Measurements from ENCODE around the gene BUB1B. TPM values are rescaled to one million over a fixed set of nuclear protein-coding genes. Genes with fewer than 3 reads are reported as not detected.

The BUB1B gene
- total and polyA plus RNA-seq, 9 of the 15 experiments (the other 6 are each of a cell fraction or from before 2014, with no cell fraction given): 28.7 to 113 (median 82.2) TPM

DNA sequence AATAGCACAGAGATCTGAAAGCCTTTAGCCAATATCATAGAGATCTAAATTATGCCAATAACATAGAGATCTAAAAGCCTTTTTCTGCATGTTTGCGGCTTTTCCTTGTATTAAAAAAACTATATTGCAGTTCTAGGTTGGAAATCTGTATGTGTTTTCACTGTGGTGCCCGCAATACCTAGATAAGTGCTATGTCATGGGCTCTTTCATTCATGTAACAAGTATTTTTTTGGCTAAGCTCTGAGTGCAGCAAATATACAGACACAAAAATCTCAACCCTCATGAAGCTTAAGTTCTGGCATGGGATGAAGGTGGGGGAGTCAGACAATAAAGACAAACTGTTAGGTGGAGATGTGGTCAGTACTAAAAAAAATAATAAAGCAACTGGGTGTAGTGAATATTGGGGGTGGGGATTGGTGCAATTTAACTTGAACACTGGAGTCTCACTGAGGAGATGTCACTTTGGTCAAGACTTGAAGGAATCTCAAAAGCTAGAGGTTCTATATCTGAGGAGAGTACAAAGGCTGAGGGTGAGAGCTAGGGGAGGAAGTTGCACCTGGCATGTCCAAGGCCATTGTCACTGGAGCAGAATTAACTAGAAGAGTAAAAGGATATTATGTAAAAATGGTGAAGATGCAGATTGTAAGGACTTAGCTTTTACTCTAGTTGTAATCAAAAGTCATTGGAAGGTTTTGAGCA is 973 bp downstream of the BUB1B start:
- ChIA-PET CTCF (ENCODE audit: low intra/inter-chr PET ratio) (no interaction called here), POLR2A (interaction anchor here (0.6 to 2.3 kb wide), 14 partner anchors 9 to 136 kb away, joined by 3 to 20 read pairs (median 3); partner anchors contain the start of gene BMF)
- Histone ChIP-seq H4K20me1 (replicated peaks; ENCODE audit: control insufficient read depth, insufficient read depth, low read length) (peaks cover 7% of the 10 kb centered on the region; the same call in 1 of the 2 replicates), H3K27ac (ENCODE audit: extremely low read depth, low read depth, low read length) (peak overlapping the region; percentile 90), H3K9ac (ENCODE audit: insufficient read depth in 1 of 2, low read depth in 2 of 2, low read length in 2 of 2) (peak overlapping the region; percentile 91 to 99), H3K4me1 (replicated peaks in 1 of 2; ENCODE audit: control insufficient read depth in 2 of 2, insufficient read depth in 2 of 2, low read length in 2 of 2) (peaks cover 0 to 15% of the 10 kb centered on the region in 2 experiments; a peak in 3 of 5 replicates), H3K27me3 (ENCODE audit: control insufficient read depth in 2 of 2, insufficient read depth in 2 of 2, low read length in 2 of 2) (no peaks in the 10 kb centered on the region), H3K4me2 (ENCODE audit: insufficient read depth, low read length) (peak overlapping the region; percentile 93), H3K9me3 (replicated peaks; ENCODE audit: control insufficient read depth, insufficient read depth, low read depth, low read length) (no peaks in the 10 kb centered on the region), H3K36me3 (ENCODE audit: control insufficient read depth, insufficient read depth, low read length) (peaks cover 44% of the 10 kb centered on the region), H3K79me2 (ENCODE audit: control insufficient read depth, insufficient read depth, low read length) (peaks cover 56% of the 10 kb centered on the region), H2AFZ (ENCODE audit: low read depth, low read length) (peak overlapping the region; percentile 94), H3K4me3 (peak overlapping the region; percentile 68), H3K9me1 (ENCODE audit: control insufficient read depth, insufficient read depth, low read length) (no peaks in the 10 kb centered on the region)
- WGBS (ENCODE audit: insufficient coverage, low coverage, missing lambda C conversion rate): 0% methylated on average over 2 of the region's 2 CpGs
- ATAC-seq (peak; percentile 25), DNase-seq (ENCODE audit: extremely low read depth in 1 of 4, low spot score in 3 of 4) (peak; percentile 18 to 34 (median 28)), FAIRE-seq (peak; percentile 57)
- no TSS peak for BruUV-seq (replicated peaks)
- intact Hi-C loops (cut with micrococcal nuclease) (loop anchor here (2.0 to 5.0 kb wide), 2 partner anchors 53 to 110 kb away; partner anchors contain the start of gene BMF), in situ Hi-C loops (cut with MboI) (no loop called here)
- TF ChIP-seq MAFK (IDR thresholded peaks at IDR 0.05; ENCODE audit: low read length) (peak; percentile 16; the same call in 1 of the 2 replicates), MYBL2 (IDR thresholded peaks at IDR 0.05; ENCODE audit: low read depth) (no peak), MYBL2 (CRISPR knock-in tag; IDR thresholded peaks at IDR 0.05; ENCODE audit: borderline replicate concordance) (no peak), C11orf30 (IDR thresholded peaks at IDR 0.05; ENCODE audit: low read depth) (peak; percentile 41; the same call in 1 of the 2 replicates), MAFG (tag; conservative IDR thresholded peaks at IDR 0.05) (peak; percentile 38; the same call in 1 of the 2 replicates), ILF3 (IDR thresholded peaks at IDR 0.05; ENCODE audit: borderline replicate concordance) (no peak), CHD4 (IDR thresholded peaks at IDR 0.05; ENCODE audit: insufficient read depth, insufficient replicate concordance, low read depth, low read length, poor library complexity, severe bottlenecking) (no peak), ZBTB17 (CRISPR knock-in tag; IDR thresholded peaks at IDR 0.05) (no peak), ZNF316 (IDR thresholded peaks at IDR 0.05) (peak; percentile 63; the same call in 1 of the 2 replicates)
- TF ChIP-seq, protein P1, sequence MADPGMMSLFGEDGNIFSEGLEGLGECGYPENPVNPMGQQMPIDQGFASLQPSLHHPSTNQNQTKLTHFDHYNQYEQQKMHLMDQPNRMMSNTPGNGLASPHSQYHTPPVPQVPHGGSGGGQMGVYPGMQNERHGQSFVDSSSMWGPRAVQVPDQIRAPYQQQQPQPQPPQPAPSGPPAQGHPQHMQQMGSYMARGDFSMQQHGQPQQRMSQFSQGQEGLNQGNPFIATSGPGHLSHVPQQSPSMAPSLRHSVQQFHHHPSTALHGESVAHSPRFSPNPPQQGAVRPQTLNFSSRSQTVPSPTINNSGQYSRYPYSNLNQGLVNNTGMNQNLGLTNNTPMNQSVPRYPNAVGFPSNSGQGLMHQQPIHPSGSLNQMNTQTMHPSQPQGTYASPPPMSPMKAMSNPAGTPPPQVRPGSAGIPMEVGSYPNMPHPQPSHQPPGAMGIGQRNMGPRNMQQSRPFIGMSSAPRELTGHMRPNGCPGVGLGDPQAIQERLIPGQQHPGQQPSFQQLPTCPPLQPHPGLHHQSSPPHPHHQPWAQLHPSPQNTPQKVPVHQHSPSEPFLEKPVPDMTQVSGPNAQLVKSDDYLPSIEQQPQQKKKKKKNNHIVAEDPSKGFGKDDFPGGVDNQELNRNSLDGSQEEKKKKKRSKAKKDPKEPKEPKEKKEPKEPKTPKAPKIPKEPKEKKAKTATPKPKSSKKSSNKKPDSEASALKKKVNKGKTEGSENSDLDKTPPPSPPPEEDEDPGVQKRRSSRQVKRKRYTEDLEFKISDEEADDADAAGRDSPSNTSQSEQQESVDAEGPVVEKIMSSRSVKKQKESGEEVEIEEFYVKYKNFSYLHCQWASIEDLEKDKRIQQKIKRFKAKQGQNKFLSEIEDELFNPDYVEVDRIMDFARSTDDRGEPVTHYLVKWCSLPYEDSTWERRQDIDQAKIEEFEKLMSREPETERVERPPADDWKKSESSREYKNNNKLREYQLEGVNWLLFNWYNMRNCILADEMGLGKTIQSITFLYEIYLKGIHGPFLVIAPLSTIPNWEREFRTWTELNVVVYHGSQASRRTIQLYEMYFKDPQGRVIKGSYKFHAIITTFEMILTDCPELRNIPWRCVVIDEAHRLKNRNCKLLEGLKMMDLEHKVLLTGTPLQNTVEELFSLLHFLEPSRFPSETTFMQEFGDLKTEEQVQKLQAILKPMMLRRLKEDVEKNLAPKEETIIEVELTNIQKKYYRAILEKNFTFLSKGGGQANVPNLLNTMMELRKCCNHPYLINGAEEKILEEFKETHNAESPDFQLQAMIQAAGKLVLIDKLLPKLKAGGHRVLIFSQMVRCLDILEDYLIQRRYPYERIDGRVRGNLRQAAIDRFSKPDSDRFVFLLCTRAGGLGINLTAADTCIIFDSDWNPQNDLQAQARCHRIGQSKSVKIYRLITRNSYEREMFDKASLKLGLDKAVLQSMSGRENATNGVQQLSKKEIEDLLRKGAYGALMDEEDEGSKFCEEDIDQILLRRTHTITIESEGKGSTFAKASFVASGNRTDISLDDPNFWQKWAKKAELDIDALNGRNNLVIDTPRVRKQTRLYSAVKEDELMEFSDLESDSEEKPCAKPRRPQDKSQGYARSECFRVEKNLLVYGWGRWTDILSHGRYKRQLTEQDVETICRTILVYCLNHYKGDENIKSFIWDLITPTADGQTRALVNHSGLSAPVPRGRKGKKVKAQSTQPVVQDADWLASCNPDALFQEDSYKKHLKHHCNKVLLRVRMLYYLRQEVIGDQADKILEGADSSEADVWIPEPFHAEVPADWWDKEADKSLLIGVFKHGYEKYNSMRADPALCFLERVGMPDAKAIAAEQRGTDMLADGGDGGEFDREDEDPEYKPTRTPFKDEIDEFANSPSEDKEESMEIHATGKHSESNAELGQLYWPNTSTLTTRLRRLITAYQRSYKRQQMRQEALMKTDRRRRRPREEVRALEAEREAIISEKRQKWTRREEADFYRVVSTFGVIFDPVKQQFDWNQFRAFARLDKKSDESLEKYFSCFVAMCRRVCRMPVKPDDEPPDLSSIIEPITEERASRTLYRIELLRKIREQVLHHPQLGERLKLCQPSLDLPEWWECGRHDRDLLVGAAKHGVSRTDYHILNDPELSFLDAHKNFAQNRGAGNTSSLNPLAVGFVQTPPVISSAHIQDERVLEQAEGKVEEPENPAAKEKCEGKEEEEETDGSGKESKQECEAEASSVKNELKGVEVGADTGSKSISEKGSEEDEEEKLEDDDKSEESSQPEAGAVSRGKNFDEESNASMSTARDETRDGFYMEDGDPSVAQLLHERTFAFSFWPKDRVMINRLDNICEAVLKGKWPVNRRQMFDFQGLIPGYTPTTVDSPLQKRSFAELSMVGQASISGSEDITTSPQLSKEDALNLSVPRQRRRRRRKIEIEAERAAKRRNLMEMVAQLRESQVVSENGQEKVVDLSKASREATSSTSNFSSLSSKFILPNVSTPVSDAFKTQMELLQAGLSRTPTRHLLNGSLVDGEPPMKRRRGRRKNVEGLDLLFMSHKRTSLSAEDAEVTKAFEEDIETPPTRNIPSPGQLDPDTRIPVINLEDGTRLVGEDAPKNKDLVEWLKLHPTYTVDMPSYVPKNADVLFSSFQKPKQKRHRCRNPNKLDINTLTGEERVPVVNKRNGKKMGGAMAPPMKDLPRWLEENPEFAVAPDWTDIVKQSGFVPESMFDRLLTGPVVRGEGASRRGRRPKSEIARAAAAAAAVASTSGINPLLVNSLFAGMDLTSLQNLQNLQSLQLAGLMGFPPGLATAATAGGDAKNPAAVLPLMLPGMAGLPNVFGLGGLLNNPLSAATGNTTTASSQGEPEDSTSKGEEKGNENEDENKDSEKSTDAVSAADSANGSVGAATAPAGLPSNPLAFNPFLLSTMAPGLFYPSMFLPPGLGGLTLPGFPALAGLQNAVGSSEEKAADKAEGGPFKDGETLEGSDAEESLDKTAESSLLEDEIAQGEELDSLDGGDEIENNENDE (IDR thresholded peaks at IDR 0.05; ENCODE audit: low read depth, low read length): no peak

Measured in K562 (cell line).